Ishikawa (cell line): Measurements from ENCODE around the gene OTUD1.

Source experiments
- CEBPB ChIP-seq: IDR thresholded peaks from 2 replicates; pipeline ENCODE4 v1.6.1; 2012
- EGR1 ChIP-seq: IDR thresholded peaks from 2 replicates; pipeline ENCODE4 v1.6.1; 2012
- EP300 ChIP-seq: IDR thresholded peaks from 2 replicates; pipeline ENCODE4 v1.6.1; 2012; ENCODE audit warnings: borderline replicate concordance
- MAX ChIP-seq: IDR thresholded peaks from 2 replicates; pipeline ENCODE4 v1.6.1; 2012
- YY1 ChIP-seq: IDR thresholded peaks from 2 replicates; pipeline ENCODE4 v1.6.1; 2012; ENCODE audit warnings: low read depth
- TF ChIP-seq, protein P1 (sequence below): IDR thresholded peaks from 2 replicates; pipeline ENCODE4 v1.6.1; 2012; ENCODE audit warnings: low read depth, mild to moderate bottlenecking

- TF ChIP-seq, protein P1, sequence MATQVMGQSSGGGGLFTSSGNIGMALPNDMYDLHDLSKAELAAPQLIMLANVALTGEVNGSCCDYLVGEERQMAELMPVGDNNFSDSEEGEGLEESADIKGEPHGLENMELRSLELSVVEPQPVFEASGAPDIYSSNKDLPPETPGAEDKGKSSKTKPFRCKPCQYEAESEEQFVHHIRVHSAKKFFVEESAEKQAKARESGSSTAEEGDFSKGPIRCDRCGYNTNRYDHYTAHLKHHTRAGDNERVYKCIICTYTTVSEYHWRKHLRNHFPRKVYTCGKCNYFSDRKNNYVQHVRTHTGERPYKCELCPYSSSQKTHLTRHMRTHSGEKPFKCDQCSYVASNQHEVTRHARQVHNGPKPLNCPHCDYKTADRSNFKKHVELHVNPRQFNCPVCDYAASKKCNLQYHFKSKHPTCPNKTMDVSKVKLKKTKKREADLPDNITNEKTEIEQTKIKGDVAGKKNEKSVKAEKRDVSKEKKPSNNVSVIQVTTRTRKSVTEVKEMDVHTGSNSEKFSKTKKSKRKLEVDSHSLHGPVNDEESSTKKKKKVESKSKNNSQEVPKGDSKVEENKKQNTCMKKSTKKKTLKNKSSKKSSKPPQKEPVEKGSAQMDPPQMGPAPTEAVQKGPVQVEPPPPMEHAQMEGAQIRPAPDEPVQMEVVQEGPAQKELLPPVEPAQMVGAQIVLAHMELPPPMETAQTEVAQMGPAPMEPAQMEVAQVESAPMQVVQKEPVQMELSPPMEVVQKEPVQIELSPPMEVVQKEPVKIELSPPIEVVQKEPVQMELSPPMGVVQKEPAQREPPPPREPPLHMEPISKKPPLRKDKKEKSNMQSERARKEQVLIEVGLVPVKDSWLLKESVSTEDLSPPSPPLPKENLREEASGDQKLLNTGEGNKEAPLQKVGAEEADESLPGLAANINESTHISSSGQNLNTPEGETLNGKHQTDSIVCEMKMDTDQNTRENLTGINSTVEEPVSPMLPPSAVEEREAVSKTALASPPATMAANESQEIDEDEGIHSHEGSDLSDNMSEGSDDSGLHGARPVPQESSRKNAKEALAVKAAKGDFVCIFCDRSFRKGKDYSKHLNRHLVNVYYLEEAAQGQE = no peak
- TF ChIP-seq EP300 (no peak), MAX (no peak), EGR1 (no peak), CEBPB (no peak), YY1 (no peak)
These were observed 16.9 kb upstream of the OTUD1 start for GRCh38 chr10:23422003-23422411.
